PC-3 (cell line): ENCODE measurements around the gene RAB40AL. TPM values are rescaled to one million over a fixed set of nuclear protein-coding genes. Genes with fewer than 3 reads are reported as not detected.

Experiments used
- total RNA-seq: library from RNA; depleted of rRNA; stranded (reverse); fragments of >200 nt; gene quantifications from 2 replicates; pipeline ENCODE4 v1.2.3, GENCODE V29; 2014; rRNA removed

The RAB40AL gene
- total RNA-seq, 1 experiment from 2014 or later: 0.55 TPM

Other genes with a start within 250 kb of the RAB40AL start
- gene GPRASP2, start 224.8 kb upstream of the RAB40AL start, total RNA-seq: 12.1 and 17.1 TPM in 2 replicates
- gene GPRASP3, start 216.5 kb upstream of the RAB40AL start, total RNA-seq: 1.4 and 1.6 TPM in 2 replicates
- gene BEX1, start 126.9 kb downstream of the RAB40AL start, total RNA-seq: 4.0 and 4.5 TPM in 2 replicates
- 0.15 and 1.2 TPM in 2 replicates for gene NXF3, start 155.9 kb downstream of the RAB40AL start, total RNA-seq